ENCODE results near the gene LPAR2.

DNA sequence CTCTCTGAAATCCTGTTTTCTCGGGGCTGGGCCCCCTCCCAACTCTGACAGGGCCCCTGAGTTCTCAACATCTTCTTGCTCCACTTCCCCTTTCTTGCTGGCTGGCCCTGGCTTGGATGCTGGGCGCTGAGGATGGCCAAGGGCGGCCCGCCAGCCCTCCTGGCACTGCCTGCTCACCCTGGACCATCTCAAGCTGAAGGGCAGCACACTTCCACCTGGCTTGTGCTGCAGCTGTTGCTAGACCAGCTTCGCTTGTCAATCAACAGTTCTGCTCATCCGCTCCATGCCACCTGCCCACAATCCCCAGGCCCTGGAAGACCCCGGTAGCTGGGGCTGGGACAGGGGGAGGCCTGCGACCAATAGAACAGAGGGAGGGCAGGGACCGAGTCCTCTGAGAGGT is 22.3 kb upstream of the LPAR2 start:
- no peak for TF ChIP-seq EZH2phosphoT487 (IDR thresholded peaks at IDR 0.05; ENCODE audit: borderline replicate concordance, low read length)
- TF ChIP-seq CTCF (conservative IDR thresholded peaks at IDR 0.05; ENCODE audit: low read depth, low read length) = no peak
- no peak for TF ChIP-seq EZH2 (IDR thresholded peaks at IDR 0.05; ENCODE audit: low read length, unreplicated experiment)

Measured in PC-3 (cell line).